Dermis microvascular lymphatic vessel endothelial cell (primary cell): Measurements from ENCODE around the gene ZFYVE1. TPM values are rescaled to one million over a fixed set of nuclear protein-coding genes. Genes with fewer than 3 reads are reported as not detected.
"Not testable (repeated sequence)": the region's sequence is repeated elsewhere in the genome, so short reads cannot be mapped to it uniquely, and the experiment has no call there.

Experiments
- DNase-seq, 2 donors: peaks; one replicate each; pipeline versions ENCODE4 v3.0.0 to v3.0.0-alpha.2; 2010; ENCODE audit warnings: low read depth in 2 of 2
- total RNA-seq: library from RNA; depleted of rRNA; stranded (reverse); fragments of >200 nt; gene quantifications from 2 replicates; pipeline ENCODE4 v1.2.1, GENCODE V29; 2014

Gene ZFYVE1
- 12.7 and 19.6 TPM in 2 replicates for total RNA-seq

GRCh38 chr14:73026845-73027542 is at the start of gene ZFYVE1:
TSS of gene ZFYVE1 (minus strand) at chr14:73027106. CDS start at chr14:73024508, 2,598 bp downstream.
- DNase-seq = peak; percentile 92 to 98

DNA sequence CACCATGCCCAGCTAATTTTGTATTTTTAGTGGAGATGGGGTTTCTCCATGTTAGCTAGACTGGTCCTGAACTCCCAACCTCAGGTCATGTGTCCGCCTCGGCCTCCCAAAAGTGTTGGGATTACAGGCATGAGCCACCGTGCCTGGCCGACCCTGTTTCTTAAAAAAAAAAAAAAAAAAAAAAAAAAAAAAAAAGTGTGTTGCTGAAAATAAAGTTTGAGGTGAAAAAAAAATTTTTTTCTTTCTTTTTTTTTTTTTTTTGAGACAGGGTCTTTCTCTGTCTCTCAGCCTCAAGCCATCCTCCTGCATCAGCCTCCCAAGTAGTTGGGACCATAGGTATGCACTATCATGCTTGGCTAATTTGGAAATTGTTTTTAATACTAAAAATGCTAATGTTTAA is 42.7 kb upstream of the ZFYVE1 start:
- DNase-seq = no peak

GRCh38 chr14:73058922-73059673 is 32.2 kb upstream of the ZFYVE1 start:
- peak; percentile 25 to 62 for DNase-seq

DNA sequence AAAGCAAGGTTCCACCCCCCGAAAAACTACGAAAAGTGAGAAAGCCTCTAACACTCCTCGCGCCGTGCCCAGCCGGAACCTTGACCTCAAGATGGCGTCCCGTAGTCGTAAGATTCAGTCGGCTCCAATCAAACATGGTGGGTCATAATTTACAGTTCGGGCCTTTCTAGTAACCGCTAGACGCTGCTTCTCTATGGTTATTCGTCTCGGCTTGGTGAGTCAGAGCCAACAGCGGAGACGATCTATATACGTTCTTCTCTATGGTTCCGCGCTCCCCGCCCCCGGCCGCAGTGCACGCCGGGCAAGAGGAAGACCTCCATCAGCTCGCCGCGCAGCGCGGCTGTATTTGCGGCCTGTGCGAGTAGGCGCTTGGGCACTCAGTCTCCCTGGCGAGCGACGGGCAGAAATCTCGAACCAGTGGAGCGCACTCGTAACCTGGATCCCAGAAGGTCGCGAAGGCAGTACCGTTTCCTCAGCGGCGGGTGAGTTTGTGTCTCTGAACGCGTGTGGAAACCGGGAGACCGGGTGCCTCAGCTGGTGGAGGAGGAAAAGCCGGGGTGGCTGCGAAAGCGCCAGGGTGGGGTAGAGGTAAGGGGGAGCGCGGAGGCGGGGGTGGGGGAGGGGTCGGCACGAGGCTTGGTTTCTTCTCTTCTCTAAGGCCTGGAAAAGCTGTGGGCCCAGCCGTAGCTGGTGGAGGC is 31.5 kb upstream of the ZFYVE1 start, which contains the start of gene RBM25:
RBM25 (plus strand) TSS at position 311 of the 698 bp plus-strand sequence. CDS start 13,108 bp downstream, outside the sequence.
- DNase-seq = peak; percentile 97 to 99

GRCh38 chr14:73057944-73058223 is 31.0 kb upstream of the ZFYVE1 start:
- no peak for DNase-seq

DNA sequence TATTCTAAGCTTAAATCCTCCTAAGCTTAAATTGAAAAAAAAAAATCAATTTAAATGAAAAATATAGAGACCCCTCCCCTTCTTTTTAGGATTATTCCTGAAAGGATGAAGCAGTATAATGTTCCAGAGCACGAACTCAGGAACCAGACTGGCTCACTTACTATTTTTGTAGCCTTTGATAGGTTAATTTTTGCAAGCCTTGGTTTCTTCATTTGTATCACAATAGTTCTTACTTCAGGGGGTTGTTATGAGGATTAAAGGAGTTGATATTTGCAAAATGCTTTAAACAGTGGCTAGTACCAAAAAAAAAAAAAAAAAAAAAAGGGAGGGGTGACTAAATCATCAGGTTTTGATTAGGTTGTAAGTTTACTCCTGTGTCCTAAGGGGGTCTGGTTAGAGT is 28.3 kb upstream of the ZFYVE1 start:
- no peak for DNase-seq

DNA sequence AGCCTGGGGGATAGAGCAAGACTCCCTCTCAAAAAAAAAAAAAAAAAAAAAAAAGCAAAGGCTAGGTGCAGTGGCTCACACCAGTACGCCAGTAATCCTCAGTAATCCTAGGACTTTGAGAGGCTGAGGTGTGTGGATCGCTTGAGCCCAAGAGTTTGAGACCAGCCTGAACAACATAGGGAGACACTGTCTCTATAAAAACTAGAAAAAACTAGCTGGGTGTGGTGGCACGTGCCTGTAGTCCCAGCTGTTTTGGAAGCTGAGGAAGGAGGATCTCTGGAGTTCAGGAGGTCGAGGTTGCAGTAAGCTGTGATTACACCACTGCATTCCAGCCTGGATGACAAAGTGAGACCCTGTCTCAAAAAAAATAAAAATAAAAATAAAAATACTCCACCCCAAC is 22.5 kb upstream of the ZFYVE1 start:
- no peak for DNase-seq

DNA sequence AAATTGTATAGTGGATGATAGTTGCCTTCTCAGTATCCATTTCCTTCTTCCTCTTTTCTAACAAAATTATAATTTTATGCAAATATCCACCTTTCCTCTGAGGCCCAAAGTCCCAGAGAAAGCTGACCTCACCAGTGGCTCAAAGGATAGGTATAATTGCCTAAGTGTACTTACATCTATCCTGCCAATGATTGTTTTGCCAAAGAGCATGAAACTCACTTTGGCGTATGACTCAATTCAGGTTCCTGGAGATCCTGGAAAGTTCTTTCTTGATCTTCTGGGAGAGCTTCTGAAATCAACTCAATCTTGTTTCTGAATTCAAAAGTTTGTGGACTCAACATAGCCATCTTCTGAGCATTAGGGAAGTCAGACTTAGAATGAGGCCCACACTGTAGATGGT is 20.9 kb upstream of the ZFYVE1 start:
- DNase-seq = no peak

DNA sequence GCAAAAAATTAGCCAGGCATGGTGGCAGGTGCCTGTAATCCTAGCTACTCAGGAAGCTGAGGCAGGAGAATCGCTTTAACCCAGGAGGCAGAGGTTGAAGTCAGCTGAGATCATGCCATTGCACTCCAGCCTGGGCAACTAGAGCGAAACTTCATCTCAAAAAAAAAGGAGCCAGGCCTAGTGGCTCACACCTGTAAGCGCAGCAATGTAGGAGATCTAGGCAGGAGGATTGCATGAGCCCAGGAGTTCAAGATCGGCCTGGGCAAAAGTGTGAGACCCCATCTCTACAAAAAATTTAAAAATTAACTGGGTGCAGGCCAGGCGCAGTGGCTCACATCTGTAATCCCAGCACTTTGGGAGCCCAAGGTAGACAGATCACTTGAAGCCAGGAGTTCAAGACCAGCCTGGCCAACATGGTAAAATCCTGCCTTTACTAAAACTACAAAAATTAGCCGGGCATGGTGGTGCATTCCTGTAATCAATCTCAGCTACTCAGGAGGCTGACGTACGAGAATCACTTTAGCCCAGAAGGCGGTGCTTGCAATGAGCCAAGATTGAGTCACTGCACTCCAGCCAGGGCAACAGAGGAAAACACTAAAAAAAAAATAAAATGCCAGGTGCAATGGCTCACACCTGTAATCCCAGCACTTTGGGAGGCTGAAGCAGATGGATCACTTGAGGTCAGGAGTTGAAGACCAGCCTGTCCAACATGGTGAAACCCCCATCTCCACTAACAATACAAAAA is 10.0 kb upstream of the ZFYVE1 start:
- not testable (repeated sequence) for DNase-seq

GRCh38 chr14:73027984-73028383 is 1.1 kb upstream of the ZFYVE1 start:
- no peak for DNase-seq

GRCh38 chr14:73027546-73027945 is 640 bp upstream of the ZFYVE1 start:
- DNase-seq = no peak

DNA sequence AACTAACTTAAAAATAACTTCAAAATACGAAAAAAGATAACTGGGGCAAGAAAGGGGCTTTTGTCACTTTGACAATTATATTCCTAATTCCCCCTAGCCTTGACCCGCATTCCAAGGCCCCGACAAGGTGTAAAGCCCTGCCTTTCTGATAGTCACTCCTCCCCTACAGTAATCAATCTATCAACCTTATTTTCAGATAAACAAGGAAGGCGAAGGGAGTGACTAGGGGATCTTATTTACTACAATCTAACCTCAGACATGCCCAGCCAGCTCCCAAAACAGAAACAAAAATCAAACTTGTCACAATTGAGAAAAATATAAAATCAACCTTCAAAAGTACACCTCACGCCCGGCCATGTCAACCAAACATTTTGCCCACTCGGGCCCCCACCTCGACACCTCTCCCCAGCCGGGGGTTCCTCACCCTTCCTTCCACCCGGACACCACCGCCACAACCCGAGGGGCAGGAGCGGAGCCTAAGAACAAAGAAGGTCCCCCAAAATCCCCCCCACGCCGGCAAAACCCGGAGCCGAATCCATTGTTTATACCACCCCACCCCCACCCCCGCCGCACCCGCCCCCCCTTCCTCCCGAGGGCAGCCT is 562 bp downstream of the ZFYVE1 start:
- peak in 1 of 2 donors; percentile 17 for DNase-seq

- no peak for DNase-seq
Measured at GRCh38 chr14:73025544-73025943, 1.4 kb downstream of the ZFYVE1 start.

DNA sequence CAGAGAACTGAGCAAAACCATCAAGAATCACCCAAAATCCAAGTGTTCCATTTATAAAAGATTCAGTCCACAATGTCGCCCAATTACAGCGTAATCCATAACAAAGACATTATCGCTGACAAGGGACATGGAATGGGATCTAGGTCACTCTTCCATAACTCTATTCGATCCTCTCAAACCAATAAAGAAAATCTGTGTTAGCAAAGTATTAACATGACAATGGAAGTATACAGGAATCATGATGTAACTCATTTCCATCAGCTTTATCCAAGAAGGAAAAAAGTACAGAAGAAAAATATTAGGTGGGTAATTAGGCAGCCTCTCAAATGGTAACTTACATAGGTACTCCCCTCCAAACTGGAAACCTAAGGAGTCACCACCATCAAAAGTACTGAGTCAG is 4.9 kb downstream of the ZFYVE1 start:
- no peak for DNase-seq

DNA sequence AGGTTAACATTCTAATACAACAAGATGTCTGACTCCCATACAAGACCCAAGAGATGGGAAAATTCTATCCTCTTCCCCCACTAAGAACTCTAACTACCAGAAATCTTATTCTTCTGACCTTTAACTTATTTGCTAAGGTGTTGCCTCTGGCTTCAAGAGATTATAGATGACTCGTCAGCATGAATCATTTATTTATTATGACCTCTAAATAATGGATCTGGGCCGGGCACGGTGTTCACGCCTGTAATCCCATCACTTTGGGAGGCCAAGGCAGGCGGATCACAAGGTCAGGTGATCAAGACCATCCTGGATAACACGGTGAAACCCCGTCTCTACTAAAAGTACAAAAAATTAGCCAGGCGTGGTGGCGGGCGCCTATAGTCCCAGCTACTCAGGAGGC is 10.9 kb downstream of the ZFYVE1 start:
- not testable (repeated sequence) for DNase-seq

- not testable (repeated sequence) for DNase-seq
Measured at GRCh38 chr14:73015552-73015951, 11.4 kb downstream of the ZFYVE1 start.

DNA sequence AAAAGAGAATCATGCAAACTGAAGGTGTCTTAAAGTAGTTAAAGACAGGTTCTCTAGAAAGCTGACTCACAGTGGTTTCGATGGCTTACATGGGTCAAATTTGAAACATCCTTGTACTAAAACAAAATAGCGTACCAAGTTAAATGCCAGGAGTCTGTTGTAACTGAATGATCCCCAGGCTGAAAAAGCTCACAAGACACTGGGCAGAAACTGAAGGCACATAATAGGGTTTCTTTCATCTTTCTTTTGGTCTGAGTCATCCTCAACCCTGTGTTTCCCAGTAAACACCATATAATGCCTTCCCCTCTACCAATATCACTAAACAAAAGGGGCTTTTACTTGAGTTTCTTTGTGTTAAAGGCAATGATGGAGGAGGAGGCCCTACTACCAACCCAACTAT is 12.8 kb downstream of the ZFYVE1 start:
- no peak for DNase-seq

- DNase-seq = not testable (repeated sequence)
Measured at GRCh38 chr14:73011189-73011588, 15.7 kb downstream of the ZFYVE1 start.

DNA sequence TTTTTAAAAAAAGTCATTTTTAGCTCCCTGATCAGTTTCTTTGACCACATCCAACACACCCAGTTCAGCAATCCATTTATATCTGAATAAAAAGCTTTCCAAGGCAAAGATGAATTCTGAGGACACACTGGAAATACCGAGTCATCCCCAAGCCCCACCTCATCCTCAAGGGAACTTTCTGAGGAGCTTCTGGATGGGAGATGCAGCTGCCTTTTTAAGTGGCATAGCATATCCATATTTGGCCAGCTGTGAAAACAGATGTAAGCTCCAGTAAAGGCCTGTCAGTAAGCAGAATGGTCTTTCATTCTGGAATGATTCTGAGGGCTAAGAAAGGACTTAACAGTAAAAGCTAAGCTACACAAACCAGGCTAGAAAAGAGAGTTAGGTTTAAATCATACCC is 18.4 kb downstream of the ZFYVE1 start:
- no peak for DNase-seq

GRCh38 chr14:73007835-73008234 is 19.1 kb downstream of the ZFYVE1 start:
- no peak for DNase-seq

- DNase-seq = not testable (repeated sequence)
Measured at GRCh38 chr14:73004641-73005040, 22.3 kb downstream of the ZFYVE1 start.
